GM13976 (cell line): ENCODE data around the gene ITGA3.
A peak's percentile ranks its signal among the peaks of the same experiment; 100 is the strongest.
"Not testable (repeated sequence)": the region's sequence is repeated elsewhere in the genome, so short reads cannot be mapped to it uniquely, and the experiment has no call there.

ENCODE experiments used
- DNase-seq: peaks from one replicate; pipeline ENCODE4 v3.0.0; 2012; ENCODE audit warnings: low spot score
- in situ Hi-C: fragments of 300-500 bp; cut with MboI; formaldehyde crosslinking; loops from one replicate; pipeline ENCODE4 v1.12.0; 2022; ENCODE audit warnings: low sequenced_read_pairs, mixed read lengths, inconsistent platforms; ENCODE audit not compliant: unreplicated experiment
- TF ChIP-seq, protein P1 (sequence below): IDR thresholded peaks from 2 replicates; pipeline ENCODE4 v1.5.1; 2012; ENCODE audit warnings: borderline replicate concordance, mild to moderate bottlenecking; ENCODE audit not compliant: insufficient read depth; ENCODE audit errors: extremely low read depth, missing control alignments, control extremely low read depth

ITGA3 gene

GRCh38 chr17:50034498-50035364 is 21.2 kb upstream of the ITGA3 start:
- TF ChIP-seq, protein P1, sequence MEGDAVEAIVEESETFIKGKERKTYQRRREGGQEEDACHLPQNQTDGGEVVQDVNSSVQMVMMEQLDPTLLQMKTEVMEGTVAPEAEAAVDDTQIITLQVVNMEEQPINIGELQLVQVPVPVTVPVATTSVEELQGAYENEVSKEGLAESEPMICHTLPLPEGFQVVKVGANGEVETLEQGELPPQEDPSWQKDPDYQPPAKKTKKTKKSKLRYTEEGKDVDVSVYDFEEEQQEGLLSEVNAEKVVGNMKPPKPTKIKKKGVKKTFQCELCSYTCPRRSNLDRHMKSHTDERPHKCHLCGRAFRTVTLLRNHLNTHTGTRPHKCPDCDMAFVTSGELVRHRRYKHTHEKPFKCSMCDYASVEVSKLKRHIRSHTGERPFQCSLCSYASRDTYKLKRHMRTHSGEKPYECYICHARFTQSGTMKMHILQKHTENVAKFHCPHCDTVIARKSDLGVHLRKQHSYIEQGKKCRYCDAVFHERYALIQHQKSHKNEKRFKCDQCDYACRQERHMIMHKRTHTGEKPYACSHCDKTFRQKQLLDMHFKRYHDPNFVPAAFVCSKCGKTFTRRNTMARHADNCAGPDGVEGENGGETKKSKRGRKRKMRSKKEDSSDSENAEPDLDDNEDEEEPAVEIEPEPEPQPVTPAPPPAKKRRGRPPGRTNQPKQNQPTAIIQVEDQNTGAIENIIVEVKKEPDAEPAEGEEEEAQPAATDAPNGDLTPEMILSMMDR, result no peak
- in situ Hi-C loops, result no loop called here
- DNase-seq, result no peak

- DNase-seq, result no peak
- TF ChIP-seq, protein P1, result no peak
- in situ Hi-C loops, result no loop called here
These were observed 20.5 kb upstream of the ITGA3 start for GRCh38 chr17:50035421-50035879.

GRCh38 chr17:50035945-50036344 is 20.0 kb upstream of the ITGA3 start:
- DNase-seq, result no peak
- TF ChIP-seq, protein P1, result no peak
- in situ Hi-C loops, result no loop called here

GRCh38 chr17:50036455-50037261 is 19.3 kb upstream of the ITGA3 start:
- TF ChIP-seq, protein P1, result no peak
- in situ Hi-C loops, result no loop called here

GRCh38 chr17:50037321-50038107 is 18.4 kb upstream of the ITGA3 start:
- TF ChIP-seq, protein P1, result no peak
- in situ Hi-C loops, result no loop called here
- DNase-seq, result peak; percentile 21

More at GRCh38 chr17:50036455-50037261, 19.3 kb upstream of the ITGA3 start:
- DNase-seq, result peak; percentile 18

DNA sequence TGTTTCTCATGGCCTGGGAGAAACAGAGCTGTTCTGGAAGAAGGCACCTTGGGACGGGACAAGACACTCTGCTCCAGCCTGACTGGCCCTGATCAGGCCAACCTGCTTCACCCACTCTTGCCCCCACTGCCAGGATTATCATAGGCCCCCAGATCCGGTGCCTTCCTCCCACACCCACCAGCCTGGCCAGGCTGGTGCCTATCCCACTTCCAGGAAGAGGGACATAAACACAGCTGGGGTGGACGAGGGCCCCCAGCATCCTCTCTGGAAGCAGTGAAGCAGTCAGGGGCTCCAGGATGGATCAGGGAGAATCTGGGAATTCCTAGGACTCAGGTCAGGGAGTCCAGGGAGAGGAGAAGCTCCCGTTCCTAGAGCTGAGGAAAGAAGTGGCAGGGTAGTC is 16.9 kb upstream of the ITGA3 start:
- TF ChIP-seq, protein P1, result no peak
- in situ Hi-C loops, result no loop called here
- no peak for DNase-seq

DNA sequence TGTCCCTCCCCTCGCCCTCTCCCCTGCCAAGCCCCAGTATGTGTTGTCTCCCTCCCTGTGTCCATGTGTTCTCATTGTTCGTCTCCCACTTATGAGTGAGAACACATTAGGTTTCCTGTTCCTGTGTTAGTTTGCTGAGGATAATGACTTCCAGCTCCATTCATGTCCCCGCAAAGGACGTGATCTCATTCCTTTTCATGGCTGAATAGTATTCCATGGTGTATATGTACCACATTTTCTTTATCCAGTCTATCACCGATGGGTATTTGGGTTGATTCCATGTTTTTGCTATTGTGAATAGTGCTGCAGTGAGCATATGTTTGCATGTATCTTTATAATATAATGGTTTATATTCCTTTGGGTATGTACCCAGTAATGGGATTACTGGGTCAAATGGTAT is 15.4 kb upstream of the ITGA3 start:
- DNase-seq, in situ Hi-C loops: not testable (repeated sequence)
